A549 treated with GW870086 at 1 μM for 4 hours (cell line): Measurements from ENCODE around the gene PLCD4. TPM values are rescaled to one million over a fixed set of nuclear protein-coding genes. Genes with fewer than 3 reads are reported as not detected.

Source experiments
- total RNA-seq: library from RNA; stranded (reverse); fragments of 200-300 nt; extraction: Qiagen RNA extraction; gene quantifications from 5 replicates; pipeline ENCODE4 v1.2.3, GENCODE V29; 2022; ENCODE audit warnings: low read depth

The PLCD4 gene
- 0.29 to 0.68 TPM (median 0.44 TPM) in 5 replicates for total RNA-seq

GRCh38 chr2:218607436-218608115 lies at the start of gene PLCD4:
Gene PLCD4 (plus strand): TSS chr2:218607899. CDS start chr2:218615740, 7,841 bp downstream.

GRCh38 chr2:218568190-218569037 lies 39.3 kb upstream of the PLCD4 start, which contains the start of the genes CNOT9 and USP37:
Gene CNOT9 (plus strand): TSS chr2:218568839. CDS start chr2:218568955, 116 bp downstream.
Gene USP37 (minus strand): TSS chr2:218568351. CDS start chr2:218558653, 9,698 bp downstream.

GRCh38 chr2:218659258-218659987 lies 51.7 kb downstream of the PLCD4 start, which contains the start of the genes BCS1L and ZNF142:
Gene BCS1L (plus strand): TSS chr2:218659683. CDS start chr2:218660988, 1,305 bp downstream.
Gene ZNF142 (minus strand): TSS chr2:218659623. CDS start chr2:218656429, 3,194 bp downstream.

GRCh38 chr2:218671654-218672566 lies 64.2 kb downstream of the PLCD4 start, which contains the start of the genes RNF25 and STK36:
Gene RNF25 (minus strand): TSS chr2:218672002. CDS start chr2:218671970, 32 bp downstream.
Gene STK36 (plus strand): TSS chr2:218672086. CDS start chr2:218672830, 744 bp downstream.

Other genes starting within 250 kb of the PLCD4 start
- gene SLC11A1, start 225.6 kb upstream of the PLCD4 start, total RNA-seq = 0.10 to 0.26 TPM (median 0.19 TPM) in 5 replicates
- 54.7 to 75.2 TPM (median 72.4 TPM) in 5 replicates for gene CTDSP1, start 208.0 kb upstream of the PLCD4 start, total RNA-seq
- gene VIL1, start 188.8 kb upstream of the PLCD4 start, total RNA-seq = 0.08 to 0.68 TPM (median 0.27 TPM) in 5 replicates
- gene USP37, start 39.5 kb upstream of the PLCD4 start, total RNA-seq = 3.6 to 5.9 TPM (median 5.2 TPM) in 5 replicates
- 38.7 to 43.9 TPM (median 39.6 TPM) in 5 replicates for gene CNOT9, start 39.1 kb upstream of the PLCD4 start, total RNA-seq
- 12.4 to 18.9 TPM (median 17.5 TPM) in 5 replicates for gene ZNF142, start 51.7 kb downstream of the PLCD4 start, total RNA-seq
- gene BCS1L, start 51.8 kb downstream of the PLCD4 start, total RNA-seq = 38.3 to 52.9 TPM (median 45.0 TPM) in 5 replicates
- gene RNF25, start 64.1 kb downstream of the PLCD4 start, total RNA-seq = 46.9 to 55.8 TPM (median 48.2 TPM) in 5 replicates
- 8.6 to 11.9 TPM (median 10.5 TPM) in 5 replicates for gene STK36, start 64.2 kb downstream of the PLCD4 start, total RNA-seq
- 22.1 to 27.1 TPM (median 25.3 TPM) in 5 replicates for gene TTLL4, start 102.9 kb downstream of the PLCD4 start, total RNA-seq
- 0.11 to 0.32 TPM (median 0.15 TPM) in 5 replicates for gene CYP27A1, start 174.2 kb downstream of the PLCD4 start, total RNA-seq
- gene PRKAG3, start 223.9 kb downstream of the PLCD4 start, total RNA-seq = not detected in 5 replicates